ENCODE results near the gene CRX.

DNA sequence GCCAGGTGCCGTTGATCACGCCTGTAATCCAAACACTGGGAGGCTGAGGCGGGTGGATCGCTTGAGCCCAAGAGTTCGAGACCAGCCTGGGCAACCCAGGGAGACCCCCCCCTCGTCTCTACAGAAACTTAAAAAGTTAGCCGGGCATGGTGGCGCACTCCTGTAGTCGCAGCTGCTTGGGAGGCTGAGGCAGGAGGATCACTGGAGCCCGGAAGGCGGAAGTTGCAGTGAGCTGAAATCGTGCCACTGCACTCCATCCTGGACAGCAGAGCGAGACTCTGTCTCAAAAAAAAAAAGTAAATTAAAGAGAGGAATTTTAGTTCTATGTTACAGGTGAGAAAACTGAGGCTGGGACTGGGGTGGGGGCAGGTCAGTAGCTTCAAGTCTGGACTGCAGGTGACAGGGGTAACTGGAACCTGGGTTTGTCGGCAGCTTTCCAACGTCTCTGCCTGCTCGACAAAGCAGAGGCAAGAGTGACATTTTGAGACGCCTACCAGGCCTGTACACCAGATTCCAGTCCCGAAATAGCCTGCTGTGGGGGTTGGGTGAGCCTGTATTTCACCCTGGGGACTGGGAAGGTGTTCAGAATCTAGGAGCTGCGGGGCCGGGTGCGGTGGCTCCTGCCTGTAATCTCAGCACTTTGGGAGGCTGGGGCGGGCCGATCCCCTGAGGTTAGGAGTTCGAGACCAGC lies 42.1 kb upstream of the CRX start:
- TF ChIP-seq POLR2A (IDR thresholded peaks at IDR 0.05), result no peak
- TF ChIP-seq, protein P1, sequence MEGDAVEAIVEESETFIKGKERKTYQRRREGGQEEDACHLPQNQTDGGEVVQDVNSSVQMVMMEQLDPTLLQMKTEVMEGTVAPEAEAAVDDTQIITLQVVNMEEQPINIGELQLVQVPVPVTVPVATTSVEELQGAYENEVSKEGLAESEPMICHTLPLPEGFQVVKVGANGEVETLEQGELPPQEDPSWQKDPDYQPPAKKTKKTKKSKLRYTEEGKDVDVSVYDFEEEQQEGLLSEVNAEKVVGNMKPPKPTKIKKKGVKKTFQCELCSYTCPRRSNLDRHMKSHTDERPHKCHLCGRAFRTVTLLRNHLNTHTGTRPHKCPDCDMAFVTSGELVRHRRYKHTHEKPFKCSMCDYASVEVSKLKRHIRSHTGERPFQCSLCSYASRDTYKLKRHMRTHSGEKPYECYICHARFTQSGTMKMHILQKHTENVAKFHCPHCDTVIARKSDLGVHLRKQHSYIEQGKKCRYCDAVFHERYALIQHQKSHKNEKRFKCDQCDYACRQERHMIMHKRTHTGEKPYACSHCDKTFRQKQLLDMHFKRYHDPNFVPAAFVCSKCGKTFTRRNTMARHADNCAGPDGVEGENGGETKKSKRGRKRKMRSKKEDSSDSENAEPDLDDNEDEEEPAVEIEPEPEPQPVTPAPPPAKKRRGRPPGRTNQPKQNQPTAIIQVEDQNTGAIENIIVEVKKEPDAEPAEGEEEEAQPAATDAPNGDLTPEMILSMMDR (IDR thresholded peaks at IDR 0.05 in 8 of 11, conservative IDR thresholded peaks at IDR 0.05 in 3 of 11), result no peak

All from spleen (tissue), 7 donors.